GM23338 (cell line): ENCODE results near the gene RAD50. TPM values are rescaled to one million over a fixed set of nuclear protein-coding genes. Genes with fewer than 3 reads are reported as not detected.

Experiments
- ATAC-seq: fragments of 200-7000 bp; cut with Tn5 transposase; 3 replicates; pipeline ENCODE4 v1.9.1; 2020
- DNase-seq: peaks from one replicate; pipeline ENCODE4 v3.0.0-alpha.2; 2015; ENCODE audit warnings: low spot score
- H2AFZ ChIP-seq: fragments of 200-600 bp; sonication (generic); 2 replicates; pipeline ENCODE4 v1.8.0; 2016; ENCODE audit warnings: antibody characterized with exemption, mild to moderate bottlenecking, moderate library complexity
- H3F3A ChIP-seq: fragments of 200-600 bp; sonication (generic); replicated peaks from 2 replicates; pipeline ENCODE4 v1.8.0; 2017; ENCODE audit warnings: antibody characterized with exemption, mixed run types, low read depth
- H3K27ac ChIP-seq: fragments of 200-600 bp; sonication (generic); 2 replicates; pipeline ENCODE4 v1.6.1; 2016; ENCODE audit warnings: low read depth
- H3K27me3 ChIP-seq: fragments of 200-600 bp; sonication (generic); 2 replicates; pipeline ENCODE4 v1.8.0; 2016; ENCODE audit warnings: mild to moderate bottlenecking, mixed run types, moderate library complexity; ENCODE audit not compliant: insufficient read depth
- H3K36me3 ChIP-seq: fragments of 200-600 bp; sonication (generic); 2 replicates; pipeline ENCODE4 v1.8.0; 2016; ENCODE audit warnings: mild to moderate bottlenecking; ENCODE audit not compliant: insufficient read depth
- H3K4me1 ChIP-seq: fragments of 200-600 bp; sonication (generic); 2 replicates; pipeline ENCODE4 v1.8.0; 2016; ENCODE audit warnings: mild to moderate bottlenecking, moderate library complexity; ENCODE audit not compliant: insufficient read depth
- H3K4me2 ChIP-seq: fragments of 200-600 bp; sonication (generic); 2 replicates; pipeline ENCODE4 v1.7.1; 2017; ENCODE audit warnings: mixed run types
- H3K4me3 ChIP-seq: fragments of 200-600 bp; sonication (generic); 2 replicates; pipeline ENCODE4 v1.6.1; 2016; ENCODE audit warnings: mixed run types
- H3K79me2 ChIP-seq: fragments of 200-600 bp; sonication (generic); replicated peaks from 2 replicates; pipeline ENCODE4 v1.8.0; 2017; ENCODE audit warnings: mild to moderate bottlenecking; ENCODE audit not compliant: insufficient read depth
- H3K9me2 ChIP-seq: fragments of 200-600 bp; sonication (generic); 2 replicates; pipeline ENCODE4 v1.8.0; 2017; ENCODE audit not compliant: insufficient read depth
- H4K20me1 ChIP-seq: fragments of 200-600 bp; sonication (generic); replicated peaks from 2 replicates; pipeline ENCODE4 v1.8.0; 2017; ENCODE audit warnings: mild to moderate bottlenecking; ENCODE audit not compliant: insufficient read depth
- H3K27ac Mint-ChIP-seq: 2 replicates; pipeline ENCODE4 v1.8.0; 2020; ENCODE audit warnings: inconsistent platforms, mild to moderate bottlenecking, moderate library complexity, mixed read lengths
- H3K27me3 Mint-ChIP-seq: 3 replicates; pipeline ENCODE4 v1.8.0; 2022; ENCODE audit warnings: low read depth, mild to moderate bottlenecking, moderate library complexity, mixed read lengths, inconsistent platforms; ENCODE audit not compliant: insufficient read depth, poor library complexity
- H3K36me3 Mint-ChIP-seq: 3 replicates; pipeline ENCODE4 v1.8.0; 2021; ENCODE audit warnings: low read depth, mild to moderate bottlenecking, inconsistent platforms, moderate library complexity, mixed read lengths
- H3K4me1 Mint-ChIP-seq: 3 replicates; pipeline ENCODE4 v1.8.0; 2020; ENCODE audit warnings: mild to moderate bottlenecking, inconsistent platforms, mixed read lengths
- H3K4me3 Mint-ChIP-seq: 3 replicates; pipeline ENCODE4 v1.8.0; 2021; ENCODE audit warnings: moderate library complexity, mild to moderate bottlenecking, inconsistent platforms, mixed read lengths
- H3K9me3 Mint-ChIP-seq: 3 replicates; pipeline ENCODE4 v1.8.0; 2020; ENCODE audit warnings: moderate library complexity, mild to moderate bottlenecking, inconsistent platforms, mixed read lengths
- EZH2phosphoT487 ChIP-seq: fragments of 200-600 bp; sonication (generic); IDR thresholded peaks from one replicate; pipeline ENCODE4 v1.8.1; 2018; ENCODE audit warnings: antibody characterized with exemption; ENCODE audit not compliant: unreplicated experiment
- JUNB ChIP-seq: IDR thresholded peaks from one replicate; pipeline ENCODE4 v1.6.1; 2016; ENCODE audit warnings: antibody characterized with exemption; ENCODE audit not compliant: unreplicated experiment
- POLR2AphosphoS5 ChIP-seq: IDR thresholded peaks from 2 replicates; pipeline ENCODE4 v1.6.1; 2016; ENCODE audit warnings: antibody characterized with exemption, low read depth
- STAT1 ChIP-seq: IDR thresholded peaks from one replicate; pipeline ENCODE4 v1.6.1; 2016; ENCODE audit warnings: antibody characterized with exemption; ENCODE audit not compliant: unreplicated experiment
- ZNF331 ChIP-seq: fragments of 250-450 bp; sonication (Bioruptor Pico); IDR thresholded peaks from 2 replicates; pipeline ENCODE4 v1.5.0; 2020; ENCODE audit warnings: low read depth, mild to moderate bottlenecking, moderate library complexity
- polyA plus RNA-seq: library from polyadenylated mRNA; unstranded; fragments of >200 nt; fragmentation: Nextera tagmentation; extraction: Ambion mirVana; gene quantifications from 2 replicates; pipeline ENCODE4 v1.2.1, GENCODE V29; 2016
- total RNA-seq: library from RNA; depleted of rRNA; stranded (reverse); fragments of >200 nt; shearing (Covaris generic); gene quantifications from 2 replicates; pipeline ENCODE4 v1.2.3, GENCODE V29; 2014
- TF ChIP-seq, protein P1 (sequence below): fragments of 250-450 bp; sonication (Bioruptor Pico); IDR thresholded peaks from 2 replicates; pipeline ENCODE4 v1.5.0; 2020; ENCODE audit warnings: mild to moderate bottlenecking, moderate library complexity
- TF ChIP-seq, protein P2 (sequence below): IDR thresholded peaks from one replicate; pipeline ENCODE4 v1.6.1; 2018; ENCODE audit warnings: antibody characterized with exemption; ENCODE audit not compliant: unreplicated experiment
- TF ChIP-seq, protein P3 (sequence below), 2 experiments: fragments of 200-600 bp in 1 of 2; sonication (generic) in 1 of 2; conservative IDR thresholded peaks; 2 replicates each; pipeline versions ENCODE4 v1.5.1 to v1.6.1; 2016 to 2017; ENCODE audit warnings: antibody characterized with exemption in 2 of 2, low read depth in 2 of 2, mild to moderate bottlenecking in 2 of 2, moderate library complexity in 1 of 2

Gene RAD50
- total and polyA plus RNA-seq, 2 experiments from 2014 or later, result 27.0 to 52.2 TPM

DNA sequence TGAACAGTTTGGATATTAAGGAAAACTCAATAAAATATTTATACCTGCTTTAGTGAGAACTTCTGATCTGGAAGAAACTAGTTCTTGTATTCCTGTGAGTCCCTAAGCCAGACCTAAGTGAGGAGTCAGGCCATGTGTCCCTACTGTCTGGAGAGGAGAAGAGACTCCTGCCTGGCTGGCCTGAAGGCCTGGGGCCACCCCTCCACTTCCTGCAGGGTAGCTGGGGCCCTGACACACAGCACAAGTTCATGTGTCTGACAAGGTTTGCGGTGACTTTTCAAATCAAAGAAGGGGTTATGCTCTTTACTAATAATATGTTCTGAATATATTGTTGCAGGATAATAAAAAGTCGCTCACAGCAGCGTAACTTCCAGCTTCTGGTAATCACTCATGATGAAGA lies 85.1 kb downstream of the RAD50 start (continued):
- TF ChIP-seq, protein P1, sequence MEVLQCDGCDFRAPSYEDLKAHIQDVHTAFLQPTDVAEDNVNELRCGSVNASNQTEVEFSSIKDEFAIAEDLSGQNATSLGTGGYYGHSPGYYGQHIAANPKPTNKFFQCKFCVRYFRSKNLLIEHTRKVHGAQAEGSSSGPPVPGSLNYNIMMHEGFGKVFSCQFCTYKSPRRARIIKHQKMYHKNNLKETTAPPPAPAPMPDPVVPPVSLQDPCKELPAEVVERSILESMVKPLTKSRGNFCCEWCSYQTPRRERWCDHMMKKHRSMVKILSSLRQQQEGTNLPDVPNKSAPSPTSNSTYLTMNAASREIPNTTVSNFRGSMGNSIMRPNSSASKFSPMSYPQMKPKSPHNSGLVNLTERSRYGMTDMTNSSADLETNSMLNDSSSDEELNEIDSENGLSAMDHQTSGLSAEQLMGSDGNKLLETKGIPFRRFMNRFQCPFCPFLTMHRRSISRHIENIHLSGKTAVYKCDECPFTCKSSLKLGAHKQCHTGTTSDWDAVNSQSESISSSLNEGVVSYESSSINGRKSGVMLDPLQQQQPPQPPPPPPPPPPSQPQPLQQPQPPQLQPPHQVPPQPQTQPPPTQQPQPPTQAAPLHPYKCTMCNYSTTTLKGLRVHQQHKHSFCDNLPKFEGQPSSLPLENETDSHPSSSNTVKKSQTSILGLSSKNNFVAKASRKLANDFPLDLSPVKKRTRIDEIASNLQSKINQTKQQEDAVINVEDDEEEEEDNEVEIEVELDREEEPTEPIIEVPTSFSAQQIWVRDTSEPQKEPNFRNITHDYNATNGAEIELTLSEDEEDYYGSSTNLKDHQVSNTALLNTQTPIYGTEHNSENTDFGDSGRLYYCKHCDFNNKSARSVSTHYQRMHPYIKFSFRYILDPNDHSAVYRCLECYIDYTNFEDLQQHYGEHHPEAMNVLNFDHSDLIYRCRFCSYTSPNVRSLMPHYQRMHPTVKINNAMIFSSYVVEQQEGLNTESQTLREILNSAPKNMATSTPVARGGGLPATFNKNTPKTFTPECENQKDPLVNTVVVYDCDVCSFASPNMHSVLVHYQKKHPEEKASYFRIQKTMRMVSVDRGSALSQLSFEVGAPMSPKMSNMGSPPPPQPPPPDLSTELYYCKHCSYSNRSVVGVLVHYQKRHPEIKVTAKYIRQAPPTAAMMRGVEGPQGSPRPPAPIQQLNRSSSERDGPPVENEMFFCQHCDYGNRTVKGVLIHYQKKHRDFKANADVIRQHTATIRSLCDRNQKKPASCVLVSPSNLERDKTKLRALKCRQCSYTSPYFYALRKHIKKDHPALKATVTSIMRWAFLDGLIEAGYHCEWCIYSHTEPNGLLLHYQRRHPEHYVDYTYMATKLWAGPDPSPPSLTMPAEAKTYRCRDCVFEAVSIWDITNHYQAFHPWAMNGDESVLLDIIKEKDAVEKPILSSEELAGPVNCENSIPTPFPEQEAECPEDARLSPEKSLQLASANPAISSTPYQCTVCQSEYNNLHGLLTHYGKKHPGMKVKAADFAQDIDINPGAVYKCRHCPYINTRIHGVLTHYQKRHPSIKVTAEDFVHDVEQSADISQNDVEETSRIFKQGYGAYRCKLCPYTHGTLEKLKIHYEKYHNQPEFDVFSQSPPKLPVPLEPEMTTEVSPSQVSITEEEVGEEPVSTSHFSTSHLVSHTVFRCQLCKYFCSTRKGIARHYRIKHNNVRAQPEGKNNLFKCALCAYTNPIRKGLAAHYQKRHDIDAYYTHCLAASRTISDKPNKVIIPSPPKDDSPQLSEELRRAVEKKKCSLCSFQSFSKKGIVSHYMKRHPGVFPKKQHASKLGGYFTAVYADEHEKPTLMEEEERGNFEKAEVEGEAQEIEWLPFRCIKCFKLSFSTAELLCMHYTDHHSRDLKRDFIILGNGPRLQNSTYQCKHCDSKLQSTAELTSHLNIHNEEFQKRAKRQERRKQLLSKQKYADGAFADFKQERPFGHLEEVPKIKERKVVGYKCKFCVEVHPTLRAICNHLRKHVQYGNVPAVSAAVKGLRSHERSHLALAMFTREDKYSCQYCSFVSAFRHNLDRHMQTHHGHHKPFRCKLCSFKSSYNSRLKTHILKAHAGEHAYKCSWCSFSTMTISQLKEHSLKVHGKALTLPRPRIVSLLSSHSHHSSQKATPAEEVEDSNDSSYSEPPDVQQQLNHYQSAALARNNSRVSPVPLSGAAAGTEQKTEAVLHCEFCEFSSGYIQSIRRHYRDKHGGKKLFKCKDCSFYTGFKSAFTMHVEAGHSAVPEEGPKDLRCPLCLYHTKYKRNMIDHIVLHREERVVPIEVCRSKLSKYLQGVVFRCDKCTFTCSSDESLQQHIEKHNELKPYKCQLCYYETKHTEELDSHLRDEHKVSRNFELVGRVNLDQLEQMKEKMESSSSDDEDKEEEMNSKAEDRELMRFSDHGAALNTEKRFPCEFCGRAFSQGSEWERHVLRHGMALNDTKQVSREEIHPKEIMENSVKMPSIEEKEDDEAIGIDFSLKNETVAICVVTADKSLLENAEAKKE, result no peak
- no peak for TF ChIP-seq POLR2AphosphoS5

DNA sequence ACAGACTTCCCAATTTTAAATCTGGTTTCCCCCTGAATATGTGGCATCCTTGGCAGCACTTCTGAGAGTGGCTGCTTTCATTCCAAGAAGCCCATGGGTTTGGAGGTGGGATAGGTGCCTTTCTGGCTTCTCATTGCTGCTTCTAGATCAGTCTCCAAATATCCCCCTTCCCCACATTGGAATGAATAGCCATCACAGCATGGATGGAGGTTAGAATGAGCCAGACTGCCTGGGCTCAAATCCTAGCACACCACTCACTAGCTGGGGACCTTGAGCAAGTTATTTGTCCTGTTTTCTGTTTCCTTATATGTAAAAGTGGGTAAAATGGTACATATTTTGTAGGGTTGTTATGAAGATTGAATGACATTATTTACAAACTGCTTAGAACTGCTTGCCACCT lies 87.4 kb downstream of the RAD50 start:
- Mint-ChIP-seq H3K4me3 (no peak overlapping the region), H3K27ac (no peak overlapping the region), H3K9me3 (peaks cover 11% of the 10 kb centered on the region; the same call in 2 of the 3 replicates), H3K4me1 (peaks cover 18% of the 10 kb centered on the region), H3K27me3 (peaks cover 4% of the 10 kb centered on the region), H3K36me3 (peaks cover 37% of the 10 kb centered on the region)
- no peak for TF ChIP-seq EZH2phosphoT487
- no peak for TF ChIP-seq STAT1
- no peak for TF ChIP-seq JUNB
- TF ChIP-seq ZNF331 (CRISPR knock-in tag), result no peak
- no peak for TF ChIP-seq POLR2AphosphoS5
- TF ChIP-seq, protein P2, sequence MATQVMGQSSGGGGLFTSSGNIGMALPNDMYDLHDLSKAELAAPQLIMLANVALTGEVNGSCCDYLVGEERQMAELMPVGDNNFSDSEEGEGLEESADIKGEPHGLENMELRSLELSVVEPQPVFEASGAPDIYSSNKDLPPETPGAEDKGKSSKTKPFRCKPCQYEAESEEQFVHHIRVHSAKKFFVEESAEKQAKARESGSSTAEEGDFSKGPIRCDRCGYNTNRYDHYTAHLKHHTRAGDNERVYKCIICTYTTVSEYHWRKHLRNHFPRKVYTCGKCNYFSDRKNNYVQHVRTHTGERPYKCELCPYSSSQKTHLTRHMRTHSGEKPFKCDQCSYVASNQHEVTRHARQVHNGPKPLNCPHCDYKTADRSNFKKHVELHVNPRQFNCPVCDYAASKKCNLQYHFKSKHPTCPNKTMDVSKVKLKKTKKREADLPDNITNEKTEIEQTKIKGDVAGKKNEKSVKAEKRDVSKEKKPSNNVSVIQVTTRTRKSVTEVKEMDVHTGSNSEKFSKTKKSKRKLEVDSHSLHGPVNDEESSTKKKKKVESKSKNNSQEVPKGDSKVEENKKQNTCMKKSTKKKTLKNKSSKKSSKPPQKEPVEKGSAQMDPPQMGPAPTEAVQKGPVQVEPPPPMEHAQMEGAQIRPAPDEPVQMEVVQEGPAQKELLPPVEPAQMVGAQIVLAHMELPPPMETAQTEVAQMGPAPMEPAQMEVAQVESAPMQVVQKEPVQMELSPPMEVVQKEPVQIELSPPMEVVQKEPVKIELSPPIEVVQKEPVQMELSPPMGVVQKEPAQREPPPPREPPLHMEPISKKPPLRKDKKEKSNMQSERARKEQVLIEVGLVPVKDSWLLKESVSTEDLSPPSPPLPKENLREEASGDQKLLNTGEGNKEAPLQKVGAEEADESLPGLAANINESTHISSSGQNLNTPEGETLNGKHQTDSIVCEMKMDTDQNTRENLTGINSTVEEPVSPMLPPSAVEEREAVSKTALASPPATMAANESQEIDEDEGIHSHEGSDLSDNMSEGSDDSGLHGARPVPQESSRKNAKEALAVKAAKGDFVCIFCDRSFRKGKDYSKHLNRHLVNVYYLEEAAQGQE, result no peak
- TF ChIP-seq, protein P3, sequence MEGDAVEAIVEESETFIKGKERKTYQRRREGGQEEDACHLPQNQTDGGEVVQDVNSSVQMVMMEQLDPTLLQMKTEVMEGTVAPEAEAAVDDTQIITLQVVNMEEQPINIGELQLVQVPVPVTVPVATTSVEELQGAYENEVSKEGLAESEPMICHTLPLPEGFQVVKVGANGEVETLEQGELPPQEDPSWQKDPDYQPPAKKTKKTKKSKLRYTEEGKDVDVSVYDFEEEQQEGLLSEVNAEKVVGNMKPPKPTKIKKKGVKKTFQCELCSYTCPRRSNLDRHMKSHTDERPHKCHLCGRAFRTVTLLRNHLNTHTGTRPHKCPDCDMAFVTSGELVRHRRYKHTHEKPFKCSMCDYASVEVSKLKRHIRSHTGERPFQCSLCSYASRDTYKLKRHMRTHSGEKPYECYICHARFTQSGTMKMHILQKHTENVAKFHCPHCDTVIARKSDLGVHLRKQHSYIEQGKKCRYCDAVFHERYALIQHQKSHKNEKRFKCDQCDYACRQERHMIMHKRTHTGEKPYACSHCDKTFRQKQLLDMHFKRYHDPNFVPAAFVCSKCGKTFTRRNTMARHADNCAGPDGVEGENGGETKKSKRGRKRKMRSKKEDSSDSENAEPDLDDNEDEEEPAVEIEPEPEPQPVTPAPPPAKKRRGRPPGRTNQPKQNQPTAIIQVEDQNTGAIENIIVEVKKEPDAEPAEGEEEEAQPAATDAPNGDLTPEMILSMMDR (conservative IDR thresholded peaks at IDR 0.05; ENCODE audit: low read depth in 2 of 2), result no peak
- no peak overlapping the region for H2AFZ ChIP-seq
- no peaks in the 10 kb centered on the region for H3K27me3 ChIP-seq
- H3K9me2 ChIP-seq, result no peaks in the 10 kb centered on the region
- DNase-seq (no peak), ATAC-seq (peak; percentile 65)
- peaks cover 18% of the 10 kb centered on the region for H3K4me1 ChIP-seq
- peaks cover 4% of the 10 kb centered on the region for H3K36me3 ChIP-seq
- no peaks in the 10 kb centered on the region for H4K20me1 ChIP-seq
- no peak overlapping the region for H3K4me3 ChIP-seq
- H3F3A ChIP-seq, result no peaks in the 10 kb centered on the region
- H3K27ac ChIP-seq, result no peak overlapping the region
- peak overlapping the region; percentile 17 for H3K4me2 ChIP-seq
- H3K79me2 ChIP-seq, result no peaks in the 10 kb centered on the region
